ENCODE results near the gene MMP3. TPM values are rescaled to one million over a fixed set of nuclear protein-coding genes. Genes with fewer than 3 reads are reported as not detected.

MMP3 gene
- total RNA-seq, 4 donors from 2014 or later: 10.4 to 201 (median 80.5) TPM

DNA sequence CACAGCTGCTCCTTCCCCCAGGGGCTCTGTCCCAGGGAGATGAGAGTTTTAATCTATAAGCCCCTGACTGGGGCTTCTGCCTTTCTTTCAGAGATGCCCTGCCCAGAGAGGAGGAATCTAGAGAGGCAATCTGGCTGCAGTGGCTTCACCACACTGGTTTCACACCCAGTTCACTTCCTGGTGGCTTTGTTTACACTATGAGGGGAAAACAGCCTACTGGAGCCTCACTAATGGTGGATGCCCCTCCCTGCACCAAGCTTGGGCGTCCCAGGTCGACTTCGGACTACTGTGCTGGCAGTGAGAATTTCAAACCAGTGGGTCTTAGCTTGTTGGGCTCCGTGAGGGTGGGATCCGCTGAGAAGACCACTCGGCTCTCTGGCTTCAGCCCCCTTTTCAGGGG lies 23.9 kb downstream of the MMP3 start:
- TF ChIP-seq CTCF (IDR thresholded peaks at IDR 0.05 in 4 of 5, conservative IDR thresholded peaks at IDR 0.05 in 1 of 5): no peak
- TF ChIP-seq POLR2A (IDR thresholded peaks at IDR 0.05): no peak
- no peak for ATAC-seq
- DNase-seq: no peak
- no peaks in the 10 kb centered on the region for H3K9me3 ChIP-seq
- no peak overlapping the region for H3K27ac ChIP-seq
- intact Hi-C loops (cut with DNase I; ENCODE audit: low total_unique reads) (no loop called here), in situ Hi-C loops (cut with MboI; ENCODE audit: low sequenced_read_pairs in 4 of 4) (no loop called here)
- H3K36me3 ChIP-seq: no peaks in the 10 kb centered on the region
- no peak overlapping the region for H3K4me3 ChIP-seq
- H3K4me1 ChIP-seq: no peaks in the 10 kb centered on the region
- H3K27me3 ChIP-seq: no peaks in the 10 kb centered on the region

- no peaks in the 10 kb centered on the region for H3K4me1 ChIP-seq
- in situ Hi-C loops (cut with MboI; ENCODE audit: low sequenced_read_pairs in 4 of 4) (no loop called here), intact Hi-C loops (cut with DNase I; ENCODE audit: low total_unique reads) (no loop called here)
- H3K27ac ChIP-seq: no peak overlapping the region
- TF ChIP-seq CTCF (IDR thresholded peaks at IDR 0.05 in 4 of 5, conservative IDR thresholded peaks at IDR 0.05 in 1 of 5) (no peak), POLR2A (IDR thresholded peaks at IDR 0.05) (no peak)
- DNase-seq (no peak), ATAC-seq (no peak)
- no peaks in the 10 kb centered on the region for H3K9me3 ChIP-seq
- no peaks in the 10 kb centered on the region for H3K27me3 ChIP-seq
- H3K36me3 ChIP-seq: no peaks in the 10 kb centered on the region
- no peak overlapping the region for H3K4me3 ChIP-seq
These were observed 29.9 kb downstream of the MMP3 start for GRCh38 chr11:102813484-102813883.

- H3K36me3 ChIP-seq: no peaks in the 10 kb centered on the region
- ATAC-seq (no peak), DNase-seq (no peak)
- no peak for TF ChIP-seq CTCF (IDR thresholded peaks at IDR 0.05 in 4 of 5, conservative IDR thresholded peaks at IDR 0.05 in 1 of 5)
- no peak for TF ChIP-seq POLR2A (IDR thresholded peaks at IDR 0.05)
- no peaks in the 10 kb centered on the region for H3K27me3 ChIP-seq
- intact Hi-C loops (cut with DNase I; ENCODE audit: low total_unique reads) (no loop called here), in situ Hi-C loops (cut with MboI; ENCODE audit: low sequenced_read_pairs in 4 of 4) (no loop called here)
- H3K4me1 ChIP-seq: no peaks in the 10 kb centered on the region
- no peak overlapping the region for H3K4me3 ChIP-seq
- no peak overlapping the region for H3K27ac ChIP-seq
- H3K9me3 ChIP-seq: no peaks in the 10 kb centered on the region
These were observed 31.2 kb downstream of the MMP3 start for GRCh38 chr11:102812188-102812587.

DNA sequence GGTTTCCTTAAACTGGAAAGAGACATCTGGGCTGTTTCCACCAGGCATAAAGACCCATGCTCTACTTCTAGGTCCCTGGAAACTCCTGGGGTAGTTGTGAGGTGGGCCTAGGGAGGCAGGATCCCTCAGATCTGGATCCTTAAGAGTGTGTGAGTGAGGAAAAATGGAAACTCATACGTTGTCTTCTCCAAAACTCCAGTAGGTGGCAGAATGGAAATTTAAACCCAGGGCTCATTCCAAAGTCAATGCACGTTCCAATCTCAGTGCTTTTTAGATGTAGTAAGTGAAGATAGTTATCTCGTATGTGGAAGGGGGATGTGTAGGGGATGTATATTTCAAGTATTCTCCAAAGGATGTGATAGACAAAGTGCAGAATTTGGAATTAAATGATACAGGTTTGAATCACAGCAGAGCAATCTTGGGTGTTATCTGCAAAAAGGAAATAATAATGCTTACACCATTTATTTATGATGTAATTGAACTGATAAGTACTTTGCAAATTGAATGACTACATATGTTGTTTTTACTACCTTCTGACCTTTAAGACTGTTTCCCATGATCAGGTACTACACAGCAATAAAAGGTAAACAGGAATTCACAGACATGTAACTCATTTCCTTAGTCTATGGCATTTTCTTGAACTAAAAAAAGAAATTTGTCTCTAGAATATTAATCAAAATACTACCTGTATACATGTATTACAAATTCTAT lies 32.3 kb downstream of the MMP3 start:
- in situ Hi-C loops (cut with MboI; ENCODE audit: low sequenced_read_pairs in 4 of 4): no loop called here

More for the DNA sequence above, 32.3 kb downstream of the MMP3 start:
- no peak for ATAC-seq
- Histone ChIP-seq H3K4me1 (no peaks in the 10 kb centered on the region), H3K36me3 (no peaks in the 10 kb centered on the region), H3K9me3 (no peaks in the 10 kb centered on the region), H3K4me3 (no peak overlapping the region), H3K27me3 (no peaks in the 10 kb centered on the region), H3K27ac (no peak overlapping the region)
- no peak for DNase-seq
- TF ChIP-seq CTCF (IDR thresholded peaks at IDR 0.05 in 4 of 5, conservative IDR thresholded peaks at IDR 0.05 in 1 of 5): no peak
- no peak for TF ChIP-seq POLR2A (IDR thresholded peaks at IDR 0.05)
- intact Hi-C loops (cut with DNase I; ENCODE audit: low total_unique reads): no loop called here

Data from gastrocnemius medialis (tissue), 4 donors.